Brain pericyte (primary cell): ENCODE measurements around the gene BTBD3.

Source experiments
- DNase-seq: peaks from one replicate; pipeline ENCODE4 v3.0.0-alpha.2; 2012; ENCODE audit warnings: low read depth, low spot score

Gene BTBD3

DNA sequence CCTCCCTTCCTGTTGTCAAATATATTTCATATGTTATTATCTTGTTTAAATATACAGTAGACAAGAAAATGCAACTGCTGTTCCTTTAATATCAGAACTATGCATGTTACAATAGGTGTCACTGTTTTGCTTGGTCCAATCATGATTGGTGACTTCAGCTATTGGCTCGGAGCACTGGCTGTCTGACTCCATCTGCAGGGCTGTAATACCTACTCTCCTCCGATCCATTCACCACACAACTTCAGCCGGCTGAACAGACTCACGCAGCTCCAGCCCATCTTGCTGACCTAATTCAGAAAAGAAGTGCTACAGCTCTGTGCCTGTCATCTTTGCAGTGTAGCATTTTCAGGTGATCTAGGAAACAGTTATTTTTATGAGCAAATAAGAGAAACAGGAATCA lies at the start of gene BTBD3:
Gene BTBD3, plus strand, starts transcription at position 231 of the 400 bp plus-strand sequence. CDS start 383 bp downstream, outside the sequence.
- no peak for DNase-seq

DNA sequence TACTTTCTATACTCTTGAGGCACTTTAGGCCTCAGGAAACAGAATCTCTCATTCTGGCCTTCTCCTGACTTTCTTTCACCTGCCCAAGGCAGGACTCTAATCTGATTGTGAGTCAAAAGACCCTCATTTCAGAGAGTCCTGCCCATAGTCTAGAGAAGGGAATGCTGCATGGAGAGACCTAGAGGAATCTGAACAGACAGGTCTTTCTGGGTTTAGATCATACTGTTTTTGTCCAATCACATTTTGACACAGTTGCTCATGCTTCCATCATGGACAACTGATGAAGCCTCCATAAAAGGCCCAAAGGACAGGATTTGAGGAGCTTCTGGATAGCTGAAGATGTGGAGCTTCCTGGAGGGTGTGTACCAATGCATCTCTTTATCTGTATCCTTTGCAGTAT lies 48.1 kb upstream of the BTBD3 start:
- DNase-seq: no peak

DNA sequence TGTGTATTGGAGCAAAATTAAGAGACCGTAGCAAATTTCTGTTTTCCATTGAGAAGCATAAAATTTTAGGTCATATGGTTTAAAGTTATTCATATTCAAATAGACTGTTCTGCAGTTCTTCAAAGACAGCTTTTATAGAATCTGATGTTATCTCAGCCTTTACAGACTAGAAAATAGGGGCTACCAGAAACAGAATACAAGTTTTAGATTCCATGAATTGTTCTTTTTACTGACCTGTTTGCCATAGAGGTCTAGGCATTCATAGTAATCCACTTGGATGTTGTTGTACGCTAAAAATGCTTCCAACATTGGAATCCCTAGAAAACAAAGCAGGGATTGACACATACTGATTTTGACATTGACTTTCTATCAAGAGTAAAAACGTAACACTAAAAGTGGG lies 47.3 kb upstream of the BTBD3 start:
- no peak for DNase-seq

DNA sequence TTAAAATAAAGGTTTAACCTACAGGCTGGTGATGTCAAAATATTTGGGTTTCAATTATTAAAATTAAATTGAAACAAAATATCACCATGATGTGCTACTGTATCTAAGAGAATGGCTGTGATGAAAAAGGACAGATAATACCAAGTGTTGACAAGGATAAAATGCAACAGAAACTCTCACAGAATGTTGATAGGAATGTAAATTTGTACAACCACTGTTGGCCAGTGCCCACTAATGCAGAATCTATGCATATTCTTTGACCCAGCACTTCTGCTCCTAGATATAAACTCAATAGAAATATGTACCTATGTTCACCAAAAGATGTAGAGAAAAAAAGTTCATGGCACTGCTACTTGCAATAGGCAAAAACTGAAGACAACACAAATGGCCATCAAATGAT lies 41.1 kb upstream of the BTBD3 start:
- no peak for DNase-seq

DNA sequence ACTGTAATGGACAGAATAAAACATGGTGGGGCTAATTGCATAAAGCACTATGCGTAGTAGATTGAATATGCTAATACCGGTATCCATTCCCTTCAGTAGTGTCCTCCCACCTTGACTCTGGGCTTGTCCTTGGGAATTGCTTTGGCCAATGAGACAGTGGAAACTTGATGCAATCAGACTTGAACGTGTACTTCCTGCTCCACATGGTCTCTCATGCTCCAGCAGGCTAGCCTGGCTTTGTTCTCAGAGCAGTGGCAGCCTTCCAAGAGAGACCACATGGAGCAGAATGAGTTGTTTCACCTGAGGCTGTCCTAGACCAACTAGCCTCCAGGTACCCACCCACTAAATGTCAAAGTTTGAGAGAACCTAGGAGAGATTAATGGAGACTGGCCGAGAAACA lies 37.0 kb upstream of the BTBD3 start:
- DNase-seq: no peak

DNA sequence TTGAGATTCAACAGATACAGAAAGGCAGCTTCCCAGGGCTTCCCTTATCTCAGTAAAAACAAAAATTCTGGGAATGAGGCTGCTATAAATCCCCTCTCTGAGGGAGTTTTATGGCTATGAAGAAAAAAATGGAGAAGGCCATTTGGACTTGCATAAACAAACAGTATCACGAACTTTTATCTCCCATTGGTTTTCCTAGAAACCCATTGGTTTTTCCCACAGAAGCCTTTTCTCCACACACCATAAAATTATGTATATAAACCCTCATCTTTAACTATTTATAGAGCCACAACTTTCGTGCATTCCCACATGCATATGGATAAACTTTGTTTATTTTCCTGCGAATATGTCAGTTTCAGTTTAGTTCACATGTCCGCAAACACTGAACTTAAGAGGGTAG lies 36.2 kb upstream of the BTBD3 start:
- no peak for DNase-seq

DNA sequence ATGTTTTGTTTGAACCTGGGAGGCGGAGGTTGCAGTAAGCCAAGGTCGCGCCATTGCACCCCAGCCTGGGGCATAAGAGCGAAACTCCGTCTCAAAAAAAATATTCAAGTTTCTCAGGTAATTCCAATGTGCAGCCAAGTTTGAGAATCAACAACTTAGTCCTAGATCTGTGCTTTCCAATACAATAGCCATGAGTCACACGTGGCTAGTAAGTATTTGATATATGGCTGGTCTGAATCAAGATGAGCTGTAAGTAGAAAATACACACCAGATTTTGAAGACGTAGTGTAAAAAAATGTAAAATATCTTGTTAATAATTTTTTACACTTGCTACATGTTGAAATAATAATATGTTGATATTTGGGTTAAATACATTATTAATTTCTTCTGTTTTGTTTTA lies 35.0 kb upstream of the BTBD3 start:
- DNase-seq: no peak

DNA sequence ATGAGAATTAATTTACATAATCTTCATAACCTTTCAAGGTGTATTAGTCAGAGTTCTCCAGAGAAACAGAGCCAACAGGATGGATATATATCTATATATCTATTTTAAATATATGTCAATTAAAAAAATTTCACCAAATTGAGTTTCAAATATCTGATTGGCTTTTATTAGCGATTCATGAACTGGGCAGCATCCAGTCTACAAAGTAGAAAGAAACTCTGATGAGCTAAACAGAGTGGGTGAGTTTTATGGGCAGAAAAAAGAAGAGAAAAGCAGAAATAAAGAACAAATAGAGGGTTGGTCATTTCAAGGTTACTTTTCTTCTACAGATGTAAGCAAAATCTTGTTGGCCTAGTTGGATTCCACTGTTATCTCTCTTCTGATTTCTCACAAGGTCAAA lies 29.0 kb upstream of the BTBD3 start:
- DNase-seq: no peak

DNA sequence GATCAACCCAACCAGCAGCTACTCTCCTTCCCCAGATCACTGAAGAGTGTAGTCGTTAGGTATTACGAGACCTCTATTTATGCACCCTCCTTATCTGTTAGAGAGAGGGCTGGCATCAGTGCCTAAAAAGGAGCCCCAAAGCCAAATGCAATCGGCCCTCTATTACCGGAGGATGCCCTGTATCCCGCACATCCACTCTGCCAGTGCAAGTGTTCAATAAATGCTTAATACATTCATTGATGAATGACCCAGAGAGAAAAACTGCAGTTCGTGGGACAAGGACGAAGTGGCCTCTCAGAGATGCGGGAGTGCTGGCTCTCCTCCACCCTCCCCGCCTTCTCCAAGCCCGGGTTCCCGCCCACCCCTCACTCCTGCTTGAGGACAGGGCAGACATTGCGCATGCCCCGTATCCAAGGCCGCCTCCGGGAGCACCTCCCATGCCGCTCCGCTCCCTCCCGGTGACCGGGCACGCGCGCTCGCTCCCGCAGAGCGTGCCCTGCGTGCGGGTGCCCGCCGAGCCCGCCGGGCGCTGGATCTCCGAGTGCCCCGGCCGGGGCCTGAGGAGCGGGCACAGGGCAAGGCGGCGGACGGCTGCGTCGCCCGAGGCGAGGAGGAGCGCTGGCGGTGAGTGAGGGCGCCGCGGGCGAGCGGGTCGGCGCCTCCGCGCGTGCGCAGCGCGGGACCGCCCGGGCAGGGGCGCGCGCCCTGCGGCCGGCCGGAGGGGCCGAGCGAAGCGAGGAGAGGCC lies 27.2 kb upstream of the BTBD3 start:
- DNase-seq: peak; percentile 78

DNA sequence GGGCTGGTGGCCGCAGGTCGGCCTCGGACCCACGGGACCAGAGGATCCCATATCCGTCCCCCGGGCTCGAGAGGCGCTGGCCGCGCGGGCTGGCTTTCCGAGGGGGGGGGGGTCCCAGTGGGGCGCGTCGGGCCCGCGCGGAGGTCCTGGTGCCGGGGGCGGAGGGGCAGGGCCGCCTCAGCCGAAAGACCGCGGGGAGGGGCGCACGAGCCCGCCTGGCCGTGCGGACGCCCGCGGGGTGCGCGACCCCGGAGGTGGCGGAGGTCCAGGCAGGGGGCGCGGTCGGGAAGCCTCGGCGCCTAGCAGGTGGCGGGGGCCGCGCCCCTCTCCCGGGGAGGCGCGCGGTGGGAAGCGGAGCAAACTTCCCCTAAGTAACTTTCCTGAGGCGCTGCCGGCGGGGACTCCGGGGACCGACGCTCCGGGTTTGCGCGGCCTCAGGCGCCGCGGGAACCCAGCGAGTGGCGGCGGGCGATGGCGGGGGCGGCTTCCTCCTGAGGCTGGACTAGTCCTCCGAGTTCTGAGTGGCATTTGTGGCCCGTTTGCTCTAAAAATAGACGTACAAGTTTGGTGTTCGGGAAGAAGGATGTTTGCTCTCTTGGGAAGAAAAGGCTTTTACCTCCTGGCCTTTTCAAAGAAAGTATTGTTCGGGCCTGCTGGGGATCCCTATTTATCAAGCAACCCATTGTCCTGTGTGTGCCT lies 26.5 kb upstream of the BTBD3 start:
- DNase-seq: no peak

DNA sequence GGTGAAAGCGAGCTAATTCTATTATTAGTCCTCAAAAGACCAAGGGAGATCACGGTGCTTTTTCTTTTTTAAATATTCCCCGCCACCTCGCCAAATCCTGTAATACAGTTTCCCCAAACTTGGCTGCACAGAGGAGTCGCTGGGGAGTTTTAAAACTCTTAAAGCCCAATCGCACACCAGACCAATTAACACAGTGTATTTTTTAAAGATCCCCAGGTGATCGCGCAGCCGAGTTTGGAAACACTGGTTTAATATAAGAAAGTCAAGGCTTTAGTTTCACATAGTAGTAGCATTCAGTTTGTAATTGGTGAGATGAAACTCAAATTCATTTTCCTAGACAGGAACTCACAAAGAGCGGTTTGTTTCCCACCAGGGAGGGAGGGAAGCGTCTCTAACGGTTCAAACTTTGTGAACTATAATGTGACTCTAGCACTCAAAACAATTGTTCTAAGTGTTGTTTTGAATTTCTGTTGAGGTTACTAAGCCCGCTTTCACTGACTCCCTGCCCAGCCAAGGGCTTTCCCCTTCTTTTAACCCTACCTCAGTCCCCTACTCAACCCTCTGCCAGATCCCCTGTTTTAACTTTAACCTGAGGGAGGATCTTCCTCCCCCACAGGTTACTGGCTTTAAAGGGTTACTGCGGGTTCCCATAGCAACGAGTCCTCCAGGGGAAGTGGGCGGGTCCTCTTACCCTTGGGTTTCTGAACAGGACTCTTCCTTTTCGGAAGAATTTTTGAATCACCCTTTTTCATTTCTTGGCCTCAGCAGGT lies 25.7 kb upstream of the BTBD3 start:
- peak; percentile 17 for DNase-seq

DNA sequence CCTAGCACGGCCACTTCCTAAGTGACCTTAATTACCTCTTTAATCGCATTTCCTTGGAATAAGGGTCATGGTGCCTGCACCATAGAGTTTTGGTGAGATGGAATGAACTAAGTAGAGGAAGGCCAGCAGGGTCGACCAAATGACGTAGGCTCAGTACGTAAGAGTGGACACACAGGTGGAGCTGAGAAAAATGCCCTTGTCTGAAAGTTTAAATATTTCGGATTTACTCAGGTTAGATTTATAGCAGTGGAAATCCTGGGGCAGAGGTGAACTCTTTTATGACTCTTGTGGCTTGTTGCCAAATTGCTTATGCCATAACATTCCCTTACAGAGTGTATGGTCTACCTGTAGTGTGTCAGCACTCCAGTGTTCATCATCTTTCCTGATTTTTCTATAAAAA lies 23.6 kb upstream of the BTBD3 start:
- DNase-seq: no peak

DNA sequence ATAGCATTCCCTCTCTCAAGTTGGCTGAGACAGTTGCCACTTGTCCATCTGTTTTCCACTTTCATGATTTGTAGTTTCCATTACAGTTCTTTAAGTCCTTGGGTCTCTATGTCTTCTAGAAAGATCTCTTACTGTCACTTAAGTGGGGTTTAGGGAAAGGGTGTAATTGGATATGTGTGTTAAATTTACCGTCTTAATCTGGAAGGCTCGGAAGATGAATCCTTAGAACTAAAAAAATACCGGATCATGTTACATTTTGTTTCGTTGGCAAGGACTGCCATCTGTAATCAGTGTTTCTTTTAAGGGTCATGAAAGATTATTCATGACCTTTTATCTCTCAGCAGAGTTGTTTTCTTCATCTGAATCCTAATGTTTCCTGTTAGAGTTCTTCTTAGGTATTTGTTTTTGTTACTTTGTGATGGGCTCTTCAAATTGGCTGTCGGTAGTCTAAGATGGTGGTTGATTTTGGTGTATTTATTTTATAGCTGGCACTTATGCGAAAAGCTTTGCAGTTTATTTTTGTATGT lies 21.8 kb upstream of the BTBD3 start:
- no peak for DNase-seq

DNA sequence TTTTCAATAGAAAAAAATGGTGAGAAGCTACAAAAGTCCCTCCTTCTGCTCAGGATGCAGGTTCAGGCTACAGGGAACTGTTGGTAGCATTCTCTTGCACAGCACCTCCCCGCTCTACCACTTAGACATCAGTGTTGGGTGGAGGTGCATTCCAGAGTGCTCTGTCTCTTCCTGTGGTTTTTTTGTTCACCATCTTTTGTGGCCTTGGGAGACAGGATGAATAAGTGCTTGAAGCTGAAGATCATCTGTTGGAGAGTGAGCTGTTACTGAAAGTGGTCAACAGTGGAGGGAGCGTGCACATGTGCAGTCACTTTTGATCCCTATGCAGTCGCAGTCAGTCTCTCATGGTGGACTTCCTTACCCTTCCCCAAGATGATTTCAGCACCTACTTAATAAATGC lies 16.6 kb upstream of the BTBD3 start:
- no peak for DNase-seq

DNA sequence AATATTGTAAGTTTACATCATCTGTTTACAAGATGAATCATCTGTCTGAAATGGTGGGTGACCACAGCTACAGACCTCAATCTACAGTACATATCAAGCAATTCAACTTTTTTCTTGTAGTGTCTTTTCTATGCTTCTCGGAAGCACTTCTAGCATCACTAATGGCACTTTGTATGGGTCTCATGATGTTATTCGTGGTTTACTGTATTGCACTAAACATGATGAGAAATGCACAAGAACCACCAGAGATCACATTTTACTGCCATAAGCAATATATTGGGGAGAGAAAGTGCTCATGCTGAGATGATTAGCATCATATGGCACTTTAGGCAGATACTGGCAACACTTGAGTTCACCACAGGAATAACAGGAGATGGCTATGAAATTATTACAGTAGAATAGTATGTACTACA lies 15.4 kb upstream of the BTBD3 start:
- peak; percentile 52 for DNase-seq

DNA sequence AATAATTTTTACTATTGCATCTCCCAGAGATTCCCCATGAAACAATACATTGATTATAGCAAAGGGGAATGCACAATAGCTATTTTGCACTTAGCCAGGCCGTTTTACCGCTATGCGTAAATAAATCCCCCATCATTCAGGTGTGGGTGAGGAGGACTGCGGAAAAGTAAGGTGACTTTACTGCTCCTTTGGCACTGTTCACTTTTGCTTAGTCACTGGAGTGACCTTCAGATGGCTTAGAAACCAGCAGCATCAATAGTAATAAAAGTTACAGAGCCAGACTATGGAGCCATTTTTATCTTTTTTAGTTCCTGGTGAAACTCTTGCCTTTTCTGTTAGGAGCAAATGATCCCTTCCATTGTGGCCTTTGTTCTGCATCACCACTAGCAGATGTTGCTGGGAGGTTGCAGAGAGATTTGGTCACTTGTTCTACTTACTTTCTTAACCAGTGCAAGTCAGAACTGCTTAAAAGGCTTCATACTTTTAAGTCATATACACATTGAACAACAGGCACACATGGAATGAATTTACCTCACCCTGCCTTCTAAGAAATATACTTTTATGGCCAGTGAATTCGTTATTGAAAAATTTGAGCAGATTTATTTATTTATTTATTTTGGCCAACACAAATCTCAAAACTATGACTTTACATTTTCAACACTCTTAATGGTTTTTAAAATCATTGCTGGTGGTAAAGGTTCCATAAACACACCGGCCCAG lies 12.1 kb upstream of the BTBD3 start:
- DNase-seq: no peak

DNA sequence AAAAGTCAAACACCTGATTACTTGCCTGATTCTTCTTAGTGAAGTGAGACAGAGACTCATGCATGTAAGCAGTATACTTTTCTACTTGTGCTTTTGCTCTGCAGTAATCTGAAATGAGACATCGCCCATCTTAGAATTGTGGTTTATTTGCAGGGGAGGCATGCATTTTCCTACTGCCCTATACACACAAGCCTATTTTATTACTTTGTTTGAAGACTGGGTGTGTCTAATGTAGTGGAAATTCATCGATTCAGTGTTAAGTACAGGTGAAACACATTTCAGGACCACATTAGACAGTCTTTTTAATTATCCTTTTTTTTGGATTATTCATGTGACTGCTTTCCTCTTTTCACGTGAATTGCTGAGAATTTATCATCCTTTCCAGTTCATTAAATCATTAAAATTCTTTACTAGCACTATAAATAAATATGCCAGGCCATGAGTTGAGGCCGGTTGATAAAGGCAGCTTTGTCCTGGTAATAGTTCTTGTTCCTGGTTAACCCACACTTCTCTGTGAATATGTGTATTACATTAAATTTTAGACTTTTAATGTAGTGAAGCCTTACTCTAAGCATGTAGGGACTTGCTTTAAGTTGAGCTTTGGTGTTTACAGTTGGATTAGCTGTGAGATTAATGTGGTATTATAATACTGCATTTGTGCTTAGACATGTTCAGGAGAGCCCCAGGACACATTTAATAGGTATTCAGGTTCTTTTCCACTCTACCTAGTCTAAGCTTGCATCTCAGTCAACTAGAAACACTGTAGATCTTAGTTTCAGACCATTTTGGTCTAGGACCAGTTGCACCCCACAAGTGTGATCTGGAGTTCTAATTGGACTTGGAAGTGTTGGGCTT lies 10.8 kb upstream of the BTBD3 start:
- DNase-seq: no peak

DNA sequence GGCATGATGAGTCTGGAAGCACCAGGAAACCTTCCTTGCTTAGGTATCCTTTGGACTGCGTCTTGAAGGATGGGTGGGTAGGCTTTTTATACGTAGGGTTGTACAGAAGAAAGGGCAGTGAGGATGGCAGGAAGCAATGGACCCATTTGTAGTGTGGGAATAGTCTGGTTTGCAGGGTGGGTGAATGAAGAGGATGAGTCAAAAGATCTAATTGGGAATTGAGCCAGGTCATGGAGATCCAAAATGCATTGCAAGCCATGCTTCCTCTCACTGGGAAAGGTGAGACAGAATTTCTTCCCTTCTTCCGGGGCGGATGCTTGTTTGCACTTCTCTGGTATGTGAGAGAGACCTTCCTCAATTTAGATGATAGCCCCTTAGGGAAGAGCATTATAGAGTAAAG lies 10.1 kb upstream of the BTBD3 start:
- no peak for DNase-seq

DNA sequence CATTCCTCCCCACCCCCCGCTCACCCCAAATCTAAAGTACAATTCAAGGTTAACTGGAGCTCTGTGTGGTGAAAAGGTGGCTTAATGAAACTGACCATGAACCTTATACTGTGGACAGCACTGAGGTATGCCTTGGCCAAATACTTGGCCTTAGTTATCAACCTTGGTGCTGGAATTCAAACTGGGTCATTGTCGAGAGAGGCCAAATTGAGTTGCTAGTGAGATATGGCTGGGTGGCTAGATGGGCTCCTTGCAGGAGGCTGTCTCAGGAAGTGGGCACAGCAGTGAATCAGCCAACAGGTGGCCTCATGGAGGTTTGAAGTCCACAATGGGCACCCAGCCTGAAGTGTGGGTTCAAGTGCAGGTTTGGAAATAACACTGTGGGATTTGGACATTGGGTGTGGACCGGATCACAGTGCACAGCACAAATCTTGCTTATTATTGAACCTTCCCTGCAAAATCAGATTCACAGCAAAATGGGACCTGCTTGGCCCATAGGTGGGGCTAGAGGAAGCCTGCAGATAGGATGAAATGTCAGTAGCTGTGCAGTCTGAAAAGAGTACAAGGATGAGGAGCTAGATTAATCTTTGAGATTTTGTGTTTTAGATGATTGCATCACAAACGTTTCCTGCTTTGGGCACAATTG lies 5.6 kb upstream of the BTBD3 start:
- no peak for DNase-seq
